ENCODE results near the gene PCDHGB2.
"Not testable (repeated sequence)": the region's sequence is repeated elsewhere in the genome, so short reads cannot be mapped to it uniquely, and the experiment has no call there.

The PCDHGB2 gene

GRCh38 chr5:141356950-141357349 lies 2.8 kb upstream of the PCDHGB2 start:
- in situ Hi-C loops (cut with HindIII; ENCODE audit: low pct_unique_long_range_greater_than_20kb, low sequenced_read_pairs), result no loop called here
- no peak for TF ChIP-seq JUND (IDR thresholded peaks at IDR 0.05; ENCODE audit: low read depth)
- DNase-seq (ENCODE audit: low read depth in 1 of 2, low spot score in 1 of 2), result no peak

DNA sequence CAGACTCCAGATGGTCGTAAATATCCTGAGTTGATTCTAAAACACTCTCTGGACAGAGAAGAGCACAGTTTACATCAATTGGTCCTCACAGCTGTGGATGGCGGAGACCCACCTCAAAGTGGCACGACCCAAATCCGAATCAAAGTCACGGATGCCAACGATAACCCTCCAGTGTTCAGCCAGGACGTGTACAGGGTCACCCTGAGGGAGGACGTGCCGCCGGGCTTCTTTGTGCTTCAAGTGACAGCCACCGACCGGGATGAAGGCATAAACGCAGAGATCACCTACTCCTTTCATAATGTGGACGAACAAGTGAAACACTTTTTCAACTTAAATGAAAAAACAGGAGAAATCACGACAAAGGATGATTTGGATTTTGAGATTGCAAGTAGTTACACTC lies 891 bp downstream of the PCDHGB2 start:
- no peak for DNase-seq (ENCODE audit: low read depth in 1 of 2, low spot score in 1 of 2)
- no peak for TF ChIP-seq JUND (IDR thresholded peaks at IDR 0.05; ENCODE audit: low read depth)
- in situ Hi-C loops (cut with HindIII; ENCODE audit: low pct_unique_long_range_greater_than_20kb, low sequenced_read_pairs), result no loop called here

DNA sequence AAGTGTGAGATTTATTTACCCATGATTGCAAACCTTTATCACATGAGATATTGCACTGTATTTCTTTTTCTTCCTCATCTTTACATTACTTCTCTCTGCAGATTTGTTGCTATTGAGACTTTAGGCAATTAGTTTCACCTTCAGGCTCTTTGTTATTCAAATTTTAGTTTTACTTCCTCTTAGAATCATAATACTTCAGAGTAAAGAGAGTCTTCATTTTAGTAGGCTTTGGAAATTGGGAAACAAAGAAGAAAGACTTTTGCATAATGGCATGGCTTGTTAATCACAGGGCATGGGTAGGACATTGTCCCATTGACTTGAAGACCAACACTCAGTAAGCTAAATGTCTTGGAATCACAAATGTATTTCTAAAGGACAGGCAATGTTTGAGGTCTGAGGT lies 2.9 kb downstream of the PCDHGB2 start:
- DNase-seq (ENCODE audit: low read depth in 1 of 2, low spot score in 1 of 2), result no peak
- in situ Hi-C loops (cut with HindIII; ENCODE audit: low pct_unique_long_range_greater_than_20kb, low sequenced_read_pairs), result no loop called here
- TF ChIP-seq JUND (IDR thresholded peaks at IDR 0.05; ENCODE audit: low read depth), result no peak

GRCh38 chr5:141363952-141364660 lies 4.3 kb downstream of the PCDHGB2 start, which contains the start of gene PCDHGA5:
Gene PCDHGA5, plus strand, starts transcription at chr5:141364162. Its CDS starts 169 bp downstream, at chr5:141364331.
- in situ Hi-C loops (cut with HindIII; ENCODE audit: low pct_unique_long_range_greater_than_20kb, low sequenced_read_pairs), result no loop called here
- no peak for TF ChIP-seq JUND (IDR thresholded peaks at IDR 0.05; ENCODE audit: low read depth)
- peak in 1 of 2 experiments; percentile 50 for DNase-seq (ENCODE audit: low read depth in 1 of 2, low spot score in 1 of 2)

DNA sequence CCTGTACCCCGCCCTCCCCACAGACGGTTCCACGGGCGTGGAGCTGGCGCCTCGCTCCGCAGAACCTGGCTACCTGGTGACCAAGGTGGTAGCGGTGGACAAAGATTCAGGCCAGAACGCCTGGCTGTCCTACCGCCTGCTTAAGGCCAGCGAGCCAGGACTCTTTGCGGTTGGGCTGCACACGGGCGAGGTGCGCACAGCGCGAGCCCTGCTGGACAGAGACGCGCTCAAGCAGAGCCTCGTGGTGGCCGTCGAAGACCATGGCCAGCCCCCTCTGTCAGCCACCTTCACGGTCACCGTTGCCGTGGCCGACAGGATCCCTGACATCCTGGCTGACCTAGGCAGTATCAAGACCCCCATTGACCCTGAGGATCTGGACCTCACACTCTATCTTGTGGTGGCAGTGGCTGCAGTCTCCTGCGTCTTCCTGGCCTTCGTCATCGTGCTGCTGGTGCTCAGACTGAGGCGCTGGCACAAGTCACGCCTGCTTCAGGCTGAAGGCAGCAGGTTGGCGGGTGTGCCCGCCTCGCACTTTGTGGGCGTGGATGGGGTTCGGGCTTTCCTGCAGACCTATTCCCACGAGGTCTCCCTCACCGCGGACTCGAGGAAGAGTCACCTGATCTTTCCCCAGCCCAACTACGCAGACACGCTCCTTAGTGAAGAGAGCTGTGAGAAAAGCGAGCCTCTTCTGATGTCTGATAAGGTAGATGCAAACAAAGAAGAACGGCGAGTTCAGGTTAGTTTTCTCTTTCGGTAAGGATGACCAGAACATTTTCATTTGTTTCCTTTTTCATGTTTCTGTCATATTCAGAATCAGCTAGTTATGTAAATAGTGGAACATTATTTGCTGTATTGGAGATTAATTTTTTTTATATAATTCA lies 6.5 kb downstream of the PCDHGB2 start:
- in situ Hi-C loops (cut with HindIII; ENCODE audit: low pct_unique_long_range_greater_than_20kb, low sequenced_read_pairs), result no loop called here
- no peak for TF ChIP-seq JUND (IDR thresholded peaks at IDR 0.05; ENCODE audit: low read depth)
- DNase-seq (ENCODE audit: low read depth in 1 of 2, low spot score in 1 of 2), result peak in 1 of 2 experiments; percentile 32

DNA sequence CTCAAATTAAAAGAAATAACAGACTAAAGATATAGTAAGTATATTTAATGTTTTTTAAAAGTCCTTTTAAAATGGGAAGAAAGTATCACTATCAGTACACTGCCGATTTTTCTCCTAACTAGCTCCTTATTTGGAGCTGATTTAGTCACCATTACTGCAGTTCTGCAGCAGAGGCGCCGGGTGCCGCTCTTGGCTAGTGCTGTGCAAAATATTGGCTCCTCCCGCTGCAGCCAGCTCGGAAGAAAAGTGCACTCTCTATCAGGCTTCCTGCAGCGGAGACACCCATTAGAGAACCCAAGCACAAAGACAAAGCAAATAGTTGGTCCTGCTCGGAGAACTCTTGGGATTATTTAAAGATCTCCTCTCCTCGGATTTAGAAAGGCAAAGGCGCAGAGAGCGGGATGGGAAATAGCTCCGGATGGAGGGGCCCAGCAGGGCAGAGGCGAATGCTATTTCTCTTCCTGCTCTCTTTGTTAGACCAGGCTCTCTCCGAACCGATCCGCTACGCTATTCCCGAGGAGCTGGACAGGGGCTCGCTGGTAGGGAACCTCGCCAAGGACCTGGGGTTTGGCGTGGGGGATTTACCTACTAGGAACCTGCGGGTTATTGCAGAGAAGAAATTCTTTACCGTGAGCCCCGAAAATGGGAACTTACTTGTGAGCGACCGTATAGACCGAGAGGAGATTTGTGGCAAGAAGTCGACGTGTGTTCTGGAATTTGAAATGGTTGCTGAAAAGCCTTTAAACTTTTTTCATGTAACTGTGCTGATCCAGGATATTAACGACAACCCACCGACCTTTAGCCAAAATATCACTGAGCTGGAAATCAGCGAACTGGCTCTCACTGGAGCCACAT lies 10.4 kb downstream of the PCDHGB2 start, which contains the start of gene PCDHGB3:
PCDHGB3 (plus strand) TSS at position 249 of the 855 bp plus-strand sequence; CDS start at position 402, 153 bp downstream.
- DNase-seq (ENCODE audit: low read depth in 1 of 2, low spot score in 1 of 2), result no peak
- TF ChIP-seq JUND (IDR thresholded peaks at IDR 0.05; ENCODE audit: low read depth), result no peak
- in situ Hi-C loops (cut with HindIII; ENCODE audit: low pct_unique_long_range_greater_than_20kb, low sequenced_read_pairs), result no loop called here

DNA sequence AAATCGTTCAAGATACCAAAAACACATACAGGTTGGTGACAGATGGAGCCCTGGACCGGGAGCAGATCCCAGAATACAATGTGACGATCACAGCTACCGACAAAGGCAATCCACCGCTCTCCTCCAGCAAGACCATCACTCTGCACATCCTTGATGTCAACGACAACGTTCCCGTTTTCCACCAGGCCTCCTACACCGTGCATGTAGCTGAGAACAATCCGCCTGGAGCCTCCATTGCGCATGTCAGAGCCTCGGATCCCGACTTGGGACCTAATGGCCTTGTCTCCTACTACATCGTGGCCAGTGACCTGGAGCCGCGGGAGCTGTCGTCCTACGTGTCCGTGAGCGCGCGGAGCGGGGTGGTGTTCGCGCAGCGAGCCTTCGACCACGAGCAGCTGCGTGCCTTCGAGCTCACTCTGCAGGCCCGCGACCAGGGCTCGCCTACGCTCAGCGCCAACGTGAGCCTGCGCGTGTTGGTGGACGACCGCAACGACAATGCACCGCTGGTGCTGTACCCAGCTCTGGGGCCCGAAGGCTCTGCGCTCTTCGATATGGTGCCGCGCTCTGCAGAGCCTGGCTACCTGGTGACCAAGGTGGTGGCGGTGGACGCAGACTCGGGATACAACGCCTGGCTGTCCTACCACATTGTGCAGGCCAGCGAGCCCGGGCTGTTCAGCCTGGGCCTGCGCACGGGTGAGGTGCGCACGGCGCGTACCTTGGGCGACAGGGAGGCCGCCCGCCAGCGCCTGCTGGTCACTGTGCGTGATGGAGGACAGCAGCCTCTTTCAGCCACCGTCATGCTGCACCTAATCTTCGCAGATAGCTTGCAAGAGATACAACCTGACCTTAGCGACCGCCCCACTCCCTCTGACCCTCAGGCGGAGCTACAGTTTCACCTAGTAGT lies 12.0 kb downstream of the PCDHGB2 start:
- no peak for DNase-seq (ENCODE audit: low read depth in 1 of 2, low spot score in 1 of 2)
- in situ Hi-C loops (cut with HindIII; ENCODE audit: low pct_unique_long_range_greater_than_20kb, low sequenced_read_pairs), result no loop called here
- no peak for TF ChIP-seq JUND (IDR thresholded peaks at IDR 0.05; ENCODE audit: low read depth)

DNA sequence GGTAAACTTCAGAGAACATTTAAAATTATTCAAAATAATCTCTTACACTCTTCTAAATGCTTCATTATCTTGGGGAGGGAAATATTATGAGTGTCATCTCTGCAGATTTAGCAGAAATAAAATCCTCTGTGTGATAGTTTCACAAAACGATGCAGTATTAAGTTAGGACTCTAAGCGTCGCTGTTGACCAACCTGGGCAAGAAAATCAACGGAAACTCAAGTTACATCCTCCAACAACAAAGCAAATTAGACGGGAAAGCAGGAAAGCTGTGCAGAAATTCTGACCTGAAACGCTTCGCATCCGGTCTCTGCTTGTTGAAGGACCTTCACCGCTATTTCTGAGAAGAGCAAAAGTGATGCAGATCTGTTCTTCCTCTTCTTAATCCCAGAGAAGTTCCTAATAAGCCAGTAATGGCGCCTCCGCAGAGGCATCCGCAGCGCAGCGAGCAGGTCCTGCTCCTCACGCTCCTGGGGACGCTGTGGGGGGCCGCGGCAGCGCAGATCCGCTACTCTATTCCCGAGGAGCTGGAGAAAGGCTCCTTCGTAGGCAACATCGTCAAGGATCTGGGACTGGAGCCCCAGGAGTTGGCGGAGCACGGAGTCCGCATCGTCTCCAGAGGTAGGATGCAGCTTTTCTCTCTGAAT lies 14.0 kb downstream of the PCDHGB2 start, which contains the start of gene PCDHGA6:
PCDHGA6 (plus strand) TSS at position 219 of the 645 bp plus-strand sequence; CDS start at position 412, 193 bp downstream.
- in situ Hi-C loops (cut with HindIII; ENCODE audit: low pct_unique_long_range_greater_than_20kb, low sequenced_read_pairs), result no loop called here
- no peak for TF ChIP-seq JUND (IDR thresholded peaks at IDR 0.05; ENCODE audit: low read depth)
- DNase-seq (ENCODE audit: low read depth in 1 of 2, low spot score in 1 of 2), result peak; percentile 55 to 70

DNA sequence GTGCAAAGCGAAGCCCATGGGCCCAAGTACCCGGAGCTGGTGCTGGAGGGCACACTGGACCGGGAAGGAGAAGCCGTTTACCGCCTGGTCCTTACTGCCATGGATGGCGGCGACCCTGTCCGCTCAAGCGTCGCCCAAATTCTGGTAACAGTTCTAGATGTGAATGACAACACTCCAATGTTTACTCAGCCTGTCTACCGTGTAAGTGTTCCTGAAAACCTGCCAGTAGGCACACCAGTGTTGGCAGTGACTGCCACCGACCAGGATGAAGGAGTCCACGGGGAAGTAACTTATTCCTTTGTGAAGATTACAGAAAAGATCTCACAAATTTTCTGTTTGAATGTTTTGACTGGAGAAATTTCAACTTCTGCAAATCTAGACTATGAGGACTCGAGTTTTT lies 14.8 kb downstream of the PCDHGB2 start:
- DNase-seq (ENCODE audit: low read depth in 1 of 2, low spot score in 1 of 2), result no peak
- in situ Hi-C loops (cut with HindIII; ENCODE audit: low pct_unique_long_range_greater_than_20kb, low sequenced_read_pairs), result no loop called here
- no peak for TF ChIP-seq JUND (IDR thresholded peaks at IDR 0.05; ENCODE audit: low read depth)

DNA sequence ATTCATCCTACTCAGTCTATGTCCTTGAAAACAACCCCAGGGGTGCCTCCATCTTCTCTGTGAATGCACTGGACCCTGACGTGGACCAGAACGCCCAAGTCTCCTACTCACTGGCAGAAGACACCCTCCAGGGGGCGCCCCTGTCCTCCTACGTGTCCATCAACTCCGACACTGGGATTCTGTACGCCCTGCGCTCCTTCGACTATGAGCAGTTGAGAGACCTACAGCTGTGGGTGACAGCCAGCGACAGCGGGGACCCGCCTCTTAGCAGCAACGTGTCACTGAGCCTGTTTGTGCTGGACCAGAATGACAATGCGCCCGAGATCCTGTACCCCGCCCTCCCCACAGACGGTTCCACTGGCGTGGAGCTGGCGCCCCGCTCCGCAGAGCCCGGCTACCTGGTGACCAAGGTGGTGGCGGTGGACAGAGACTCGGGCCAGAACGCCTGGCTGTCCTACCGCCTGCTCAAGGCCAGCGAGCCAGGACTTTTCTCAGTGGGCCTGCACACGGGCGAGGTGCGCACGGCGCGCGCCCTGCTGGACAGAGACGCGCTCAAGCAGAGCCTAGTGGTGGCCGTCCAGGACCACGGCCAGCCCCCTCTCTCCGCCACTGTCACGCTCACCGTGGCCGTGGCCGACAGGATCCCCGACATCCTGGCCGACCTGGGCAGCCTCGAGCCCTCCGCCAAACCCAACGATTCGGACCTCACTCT lies 15.8 kb downstream of the PCDHGB2 start:
- DNase-seq (ENCODE audit: low read depth in 1 of 2, low spot score in 1 of 2); in situ Hi-C loops (cut with HindIII; ENCODE audit: low pct_unique_long_range_greater_than_20kb, low sequenced_read_pairs): not testable (repeated sequence)

Data from T47D (cell line).